ENCODE measurements around the gene PRRT3.

The PRRT3 gene

DNA sequence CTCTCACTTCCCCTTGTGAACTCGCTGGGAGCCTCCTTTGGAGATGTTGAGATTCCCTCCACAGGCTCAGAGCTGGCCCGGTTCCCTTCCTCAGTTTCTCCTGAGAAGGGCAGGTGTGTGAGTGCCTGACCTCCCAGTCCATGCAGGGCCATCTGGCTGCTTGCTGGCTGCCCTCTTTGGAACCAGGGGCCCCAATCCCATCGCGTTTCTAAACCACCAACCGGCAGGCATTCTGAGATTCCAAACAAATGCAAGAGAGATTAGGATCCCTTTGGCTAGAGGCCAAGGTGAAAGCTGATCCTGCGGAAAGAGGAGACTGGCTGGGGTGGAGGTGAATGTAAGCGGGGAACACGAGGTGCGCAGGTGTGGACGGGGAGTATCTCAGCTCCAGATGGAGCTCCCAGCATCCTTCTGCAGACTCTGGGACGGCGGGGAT is 2.9 kb upstream of the PRRT3 start:
- TF ChIP-seq TAF1 (IDR thresholded peaks at IDR 0.05; ENCODE audit: borderline replicate concordance, insufficient read depth, low read length): no peak
- TF ChIP-seq, protein P1, sequence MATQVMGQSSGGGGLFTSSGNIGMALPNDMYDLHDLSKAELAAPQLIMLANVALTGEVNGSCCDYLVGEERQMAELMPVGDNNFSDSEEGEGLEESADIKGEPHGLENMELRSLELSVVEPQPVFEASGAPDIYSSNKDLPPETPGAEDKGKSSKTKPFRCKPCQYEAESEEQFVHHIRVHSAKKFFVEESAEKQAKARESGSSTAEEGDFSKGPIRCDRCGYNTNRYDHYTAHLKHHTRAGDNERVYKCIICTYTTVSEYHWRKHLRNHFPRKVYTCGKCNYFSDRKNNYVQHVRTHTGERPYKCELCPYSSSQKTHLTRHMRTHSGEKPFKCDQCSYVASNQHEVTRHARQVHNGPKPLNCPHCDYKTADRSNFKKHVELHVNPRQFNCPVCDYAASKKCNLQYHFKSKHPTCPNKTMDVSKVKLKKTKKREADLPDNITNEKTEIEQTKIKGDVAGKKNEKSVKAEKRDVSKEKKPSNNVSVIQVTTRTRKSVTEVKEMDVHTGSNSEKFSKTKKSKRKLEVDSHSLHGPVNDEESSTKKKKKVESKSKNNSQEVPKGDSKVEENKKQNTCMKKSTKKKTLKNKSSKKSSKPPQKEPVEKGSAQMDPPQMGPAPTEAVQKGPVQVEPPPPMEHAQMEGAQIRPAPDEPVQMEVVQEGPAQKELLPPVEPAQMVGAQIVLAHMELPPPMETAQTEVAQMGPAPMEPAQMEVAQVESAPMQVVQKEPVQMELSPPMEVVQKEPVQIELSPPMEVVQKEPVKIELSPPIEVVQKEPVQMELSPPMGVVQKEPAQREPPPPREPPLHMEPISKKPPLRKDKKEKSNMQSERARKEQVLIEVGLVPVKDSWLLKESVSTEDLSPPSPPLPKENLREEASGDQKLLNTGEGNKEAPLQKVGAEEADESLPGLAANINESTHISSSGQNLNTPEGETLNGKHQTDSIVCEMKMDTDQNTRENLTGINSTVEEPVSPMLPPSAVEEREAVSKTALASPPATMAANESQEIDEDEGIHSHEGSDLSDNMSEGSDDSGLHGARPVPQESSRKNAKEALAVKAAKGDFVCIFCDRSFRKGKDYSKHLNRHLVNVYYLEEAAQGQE (IDR thresholded peaks at IDR 0.05; ENCODE audit: insufficient read depth in 1 of 2, low read depth in 2 of 2, low read length in 2 of 2): no peak
- no peak for TF ChIP-seq FOXP2 (optimal IDR thresholded peaks at IDR 0.05; ENCODE audit: borderline replicate concordance, extremely low read depth, extremely low read length, insufficient read depth)
- no peak for TF ChIP-seq SIN3A (IDR thresholded peaks at IDR 0.05; ENCODE audit: borderline replicate concordance, insufficient read depth, low read length)
- TF ChIP-seq POLR2AphosphoS5 (IDR thresholded peaks at IDR 0.05; ENCODE audit: low read depth, low read length): no peak

DNA sequence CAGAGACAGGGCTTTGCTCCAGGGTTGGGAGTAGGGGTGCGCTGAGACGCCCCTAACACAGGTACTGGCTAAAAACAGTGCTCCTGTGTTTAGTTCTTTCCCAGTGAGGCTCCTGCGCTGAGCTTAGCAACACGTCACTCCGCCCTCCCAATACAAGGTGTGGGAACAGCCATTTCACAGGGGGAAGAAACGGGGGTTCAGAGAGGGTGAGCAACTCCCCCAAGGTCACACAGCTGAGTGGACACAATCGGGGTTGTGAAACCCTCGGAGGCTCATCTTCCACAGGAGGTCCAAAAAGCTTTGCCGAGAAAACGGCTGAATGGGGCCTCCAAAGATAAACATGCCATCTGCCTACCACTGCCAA is 628 bp downstream of the PRRT3 start:
- no peak for TF ChIP-seq POLR2AphosphoS5 (IDR thresholded peaks at IDR 0.05; ENCODE audit: low read depth, low read length)
- TF ChIP-seq SIN3A (IDR thresholded peaks at IDR 0.05; ENCODE audit: borderline replicate concordance, insufficient read depth, low read length): no peak
- no peak for TF ChIP-seq TAF1 (IDR thresholded peaks at IDR 0.05; ENCODE audit: borderline replicate concordance, insufficient read depth, low read length)
- TF ChIP-seq FOXP2 (optimal IDR thresholded peaks at IDR 0.05; ENCODE audit: borderline replicate concordance, extremely low read depth, extremely low read length, insufficient read depth): no peak
- TF ChIP-seq, protein P1 (IDR thresholded peaks at IDR 0.05; ENCODE audit: insufficient read depth in 1 of 2, low read depth in 2 of 2, low read length in 2 of 2): no peak

DNA sequence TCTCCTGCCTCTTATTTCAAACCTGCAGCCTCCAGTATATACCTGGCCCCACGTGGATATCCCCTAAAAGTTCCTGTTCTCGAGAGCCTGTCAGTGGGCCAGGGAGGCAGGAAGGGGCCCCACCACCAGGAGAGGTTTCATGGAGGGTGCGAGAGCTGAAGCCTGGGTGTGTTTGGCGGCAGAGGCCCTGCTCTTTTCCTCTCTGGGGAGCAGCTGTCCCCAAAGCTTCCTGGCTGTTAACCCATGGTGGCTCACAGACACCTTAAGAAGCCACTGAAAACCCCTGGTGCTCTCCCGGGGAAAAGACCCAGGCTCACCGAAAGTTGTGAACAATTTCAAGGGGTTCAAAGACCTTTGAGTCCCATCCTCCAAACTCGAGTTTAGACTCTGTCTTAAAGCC is 1.1 kb downstream of the PRRT3 start:
- TF ChIP-seq SIN3A (IDR thresholded peaks at IDR 0.05; ENCODE audit: borderline replicate concordance, insufficient read depth, low read length) (no peak), POLR2AphosphoS5 (IDR thresholded peaks at IDR 0.05; ENCODE audit: low read depth, low read length) (no peak), TAF1 (IDR thresholded peaks at IDR 0.05; ENCODE audit: borderline replicate concordance, insufficient read depth, low read length) (no peak), FOXP2 (optimal IDR thresholded peaks at IDR 0.05; ENCODE audit: borderline replicate concordance, extremely low read depth, extremely low read length, insufficient read depth) (no peak)

DNA sequence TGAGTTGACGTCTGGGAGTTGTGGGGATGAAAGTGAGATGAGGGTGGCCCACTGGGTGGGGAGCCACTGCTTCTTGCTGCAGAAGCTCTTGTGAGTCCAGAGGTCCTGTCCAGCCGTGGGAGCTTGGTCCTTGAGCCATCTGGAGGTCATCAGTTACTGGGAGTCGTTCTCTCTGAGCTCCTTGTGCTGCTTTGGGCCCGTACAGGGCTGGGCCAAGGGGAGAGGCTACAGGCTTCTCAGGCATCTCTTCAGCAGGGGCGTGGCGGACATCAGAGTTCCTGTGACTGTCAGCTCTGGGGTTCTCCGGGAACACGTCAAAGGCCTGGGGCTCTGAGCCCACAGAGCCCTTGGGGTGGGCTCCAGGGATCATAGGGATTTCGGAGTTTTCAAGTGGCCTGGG is 2.6 kb downstream of the PRRT3 start:
- no peak for TF ChIP-seq FOXP2 (optimal IDR thresholded peaks at IDR 0.05; ENCODE audit: borderline replicate concordance, extremely low read depth, extremely low read length, insufficient read depth)
- TF ChIP-seq SIN3A (IDR thresholded peaks at IDR 0.05; ENCODE audit: borderline replicate concordance, insufficient read depth, low read length): no peak
- no peak for TF ChIP-seq TAF1 (IDR thresholded peaks at IDR 0.05; ENCODE audit: borderline replicate concordance, insufficient read depth, low read length)
- no peak for TF ChIP-seq POLR2AphosphoS5 (IDR thresholded peaks at IDR 0.05; ENCODE audit: low read depth, low read length)
- TF ChIP-seq, protein P1 (IDR thresholded peaks at IDR 0.05; ENCODE audit: insufficient read depth in 1 of 2, low read depth in 2 of 2, low read length in 2 of 2): no peak

DNA sequence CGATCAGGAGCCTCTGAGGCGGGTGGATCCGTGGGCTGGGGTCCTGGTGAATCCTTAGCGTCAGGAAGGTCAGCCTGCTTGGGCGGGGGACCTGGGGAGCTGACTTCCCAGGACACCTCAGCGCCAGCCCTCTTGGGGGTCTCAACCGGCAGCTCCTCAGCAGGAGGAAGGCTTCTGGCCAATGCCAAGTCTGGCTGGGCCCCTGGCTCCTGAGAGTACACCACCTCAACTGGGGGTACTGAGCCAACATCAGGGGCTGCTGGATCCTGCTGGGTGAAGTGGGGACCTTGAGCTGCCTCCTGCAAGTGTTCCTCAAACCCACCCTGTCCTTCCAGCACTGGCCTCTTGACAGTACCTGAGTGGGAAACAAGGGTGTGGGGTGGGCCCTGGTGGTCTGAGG is 3.1 kb downstream of the PRRT3 start:
- TF ChIP-seq POLR2AphosphoS5 (IDR thresholded peaks at IDR 0.05; ENCODE audit: low read depth, low read length) (no peak), TAF1 (IDR thresholded peaks at IDR 0.05; ENCODE audit: borderline replicate concordance, insufficient read depth, low read length) (no peak), SIN3A (IDR thresholded peaks at IDR 0.05; ENCODE audit: borderline replicate concordance, insufficient read depth, low read length) (no peak), FOXP2 (optimal IDR thresholded peaks at IDR 0.05; ENCODE audit: borderline replicate concordance, extremely low read depth, extremely low read length, insufficient read depth) (no peak)
- TF ChIP-seq, protein P1 (IDR thresholded peaks at IDR 0.05; ENCODE audit: insufficient read depth in 1 of 2, low read depth in 2 of 2, low read length in 2 of 2): no peak

All from PFSK-1 (cell line).